GM21786 (cell line): ENCODE measurements around the gene CDH2.

Experiments
- ATAC-seq: cut with Tn5 transposase; IDR thresholded peaks from one replicate; pipeline ENCODE4 v1.9.1; 2021; ENCODE audit not compliant: unreplicated experiment

CDH2 gene

DNA sequence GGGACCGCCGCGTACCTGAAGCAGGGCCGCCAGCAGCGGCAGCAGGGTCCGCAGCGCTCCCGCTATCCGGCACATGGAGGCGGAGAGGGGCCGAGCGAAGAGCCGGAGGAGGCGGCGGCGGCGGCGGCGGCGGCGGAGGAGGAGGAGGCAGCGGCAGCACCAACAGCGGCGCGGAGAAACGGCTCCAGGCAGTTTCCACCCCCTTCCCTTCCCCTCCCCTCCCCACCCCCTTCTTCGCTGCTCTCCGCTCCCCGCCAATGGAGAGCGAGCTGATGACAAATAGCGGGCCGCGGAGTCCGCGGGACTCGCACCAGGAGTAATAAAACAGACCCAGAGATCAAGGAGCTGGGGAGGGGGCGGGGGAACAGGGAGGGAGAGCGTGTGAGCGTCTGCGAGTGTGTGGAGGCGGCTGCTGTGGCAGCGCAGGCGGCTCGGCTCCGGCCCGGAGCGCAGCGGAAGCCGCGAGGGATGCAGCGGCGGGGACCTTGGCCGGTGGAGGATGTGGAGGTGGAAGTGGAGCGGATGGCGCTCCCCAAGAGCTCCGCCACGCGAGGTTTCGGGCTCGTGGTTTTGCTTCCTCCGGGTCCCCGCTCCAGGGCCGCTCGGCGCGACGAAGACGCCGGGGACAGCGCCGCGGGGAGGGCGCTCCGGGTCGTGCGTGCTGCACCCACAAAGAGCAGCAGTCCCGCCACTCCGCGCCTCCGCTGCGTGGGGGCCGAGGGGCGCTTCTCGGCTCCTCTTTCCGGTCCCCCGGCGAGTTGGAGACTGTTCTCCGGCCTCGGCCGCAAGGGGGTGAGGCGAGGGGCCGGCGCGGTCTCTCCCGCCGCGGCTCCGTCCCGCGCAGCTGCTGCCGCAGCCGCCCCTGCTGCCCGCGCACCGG, at the start of gene CDH2:
CDH2 (minus strand) TSS at position 183 of the 880 bp plus-strand sequence; CDS start at position 75, 108 bp downstream.
- ATAC-seq, result no peak

DNA sequence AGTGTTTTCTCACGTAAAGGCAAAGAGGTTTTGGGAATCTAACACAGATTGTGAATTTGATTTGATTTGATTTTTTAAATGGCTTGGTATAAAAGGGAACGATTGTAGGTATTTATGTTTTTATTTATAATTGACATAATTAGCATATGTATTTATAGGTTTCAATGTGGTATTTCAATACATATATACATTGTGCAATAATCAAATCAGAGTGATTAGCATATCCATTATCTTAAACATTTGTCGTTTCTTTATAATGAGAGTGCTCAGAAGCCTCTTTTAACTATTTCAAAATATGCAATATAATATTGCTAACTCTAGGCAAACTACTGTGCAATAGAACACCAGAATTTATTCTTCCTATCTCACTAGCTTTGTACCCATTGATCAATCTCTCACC, 35.1 kb upstream of the CDH2 start:
- ATAC-seq, result no peak

DNA sequence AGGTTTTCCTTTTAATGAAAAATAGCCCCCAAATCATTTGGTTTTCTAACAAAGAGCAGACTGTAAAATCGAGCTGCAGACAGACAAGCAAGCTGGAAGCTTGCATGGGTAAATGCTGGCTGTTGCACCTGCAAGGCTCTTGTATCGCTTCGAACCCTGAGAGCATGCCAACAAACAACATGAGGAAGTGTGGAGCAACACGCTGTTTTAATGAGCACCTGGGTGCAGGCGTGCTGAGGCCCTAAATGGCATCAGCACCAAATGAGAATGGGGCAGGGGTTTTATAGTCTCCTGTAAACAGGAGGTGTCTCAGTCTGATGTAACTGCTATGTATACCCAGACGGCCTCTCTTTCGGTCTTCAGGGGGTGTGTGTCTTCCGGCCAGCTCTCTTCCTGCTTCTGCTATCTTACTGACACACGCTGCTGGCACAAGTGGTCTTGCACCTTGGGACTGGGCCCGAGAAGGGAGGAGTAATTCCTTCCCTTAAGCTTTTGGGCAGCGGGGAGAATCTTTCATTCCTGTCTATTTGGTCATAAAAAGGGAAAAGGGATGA, 31.9 kb upstream of the CDH2 start:
- ATAC-seq, result no peak

DNA sequence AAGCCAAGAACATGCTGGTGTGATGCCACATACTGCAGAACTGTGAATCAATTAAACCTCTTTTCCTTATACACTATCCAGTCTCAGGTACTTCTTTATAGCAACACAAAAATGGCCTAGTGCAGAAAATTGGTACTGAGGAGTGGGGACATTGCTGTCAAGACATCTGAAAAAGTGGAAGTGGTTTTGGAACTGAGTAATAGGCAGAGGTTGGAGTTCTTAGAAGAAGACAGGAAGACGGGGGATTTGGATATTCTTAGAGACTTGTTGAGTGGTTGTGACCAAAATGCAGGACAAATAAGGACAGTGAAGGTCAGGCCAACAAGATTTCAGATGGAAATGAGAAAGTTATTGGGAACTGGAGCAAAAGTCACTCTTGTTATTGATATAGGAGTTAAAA, 31.3 kb upstream of the CDH2 start:
- ATAC-seq, result no peak

DNA sequence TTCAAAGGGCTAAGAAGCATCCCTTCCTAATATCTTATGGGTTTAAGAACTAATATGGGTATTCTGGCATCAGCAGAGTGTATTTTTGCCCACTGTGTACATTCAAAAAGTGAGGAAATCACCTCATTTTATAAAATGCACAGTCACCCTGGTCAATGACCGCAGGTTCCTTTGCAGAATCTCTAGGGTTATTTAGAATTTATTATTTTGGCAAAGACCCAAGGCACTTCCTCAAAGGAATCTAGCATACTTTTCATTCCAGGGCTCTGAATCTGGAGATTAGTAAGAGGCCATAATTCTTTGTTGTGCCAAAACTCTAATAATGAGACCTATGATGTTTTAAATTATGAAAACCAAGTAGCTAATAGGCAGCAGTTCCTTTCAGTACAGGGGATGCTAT, 27.2 kb upstream of the CDH2 start:
- no peak for ATAC-seq

DNA sequence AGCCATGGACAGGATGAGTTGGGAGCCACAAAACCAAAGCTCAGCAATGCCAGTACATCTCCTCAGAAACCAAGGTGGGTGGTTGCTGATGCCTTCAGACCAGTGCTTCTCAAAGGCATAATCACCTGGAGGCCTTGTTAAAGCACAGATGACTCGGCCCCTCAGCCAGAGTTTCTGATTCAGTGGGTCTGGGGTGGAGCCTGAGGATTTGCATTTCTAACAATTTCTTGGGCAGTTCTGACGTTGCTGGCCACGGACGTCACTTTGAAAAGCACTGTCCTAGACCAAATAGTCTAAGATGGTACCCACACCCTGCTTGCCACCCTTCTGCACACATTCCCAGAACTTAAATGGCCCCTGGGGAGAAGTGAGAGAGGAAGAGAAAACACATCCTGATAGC, 24.1 kb upstream of the CDH2 start:
- ATAC-seq, result no peak

DNA sequence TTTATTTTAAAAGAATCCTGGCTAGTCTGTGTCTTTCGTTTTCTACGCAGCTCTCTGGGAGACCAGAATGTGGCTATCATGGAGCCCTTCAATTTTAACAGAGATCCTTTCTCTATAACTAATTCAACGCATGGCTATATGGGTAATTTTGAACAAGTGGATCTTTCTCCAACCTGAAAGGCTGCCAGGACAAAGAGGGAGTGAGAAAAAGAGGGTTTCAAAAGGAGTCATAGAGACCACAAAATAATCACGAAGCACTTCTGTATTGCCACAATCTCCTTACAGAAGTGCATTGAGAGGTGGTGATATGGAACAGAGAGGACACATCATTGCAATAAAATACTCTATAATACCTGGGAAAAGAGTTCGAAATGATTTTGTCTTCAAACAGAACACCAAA, 21.7 kb upstream of the CDH2 start:
- ATAC-seq, result no peak

DNA sequence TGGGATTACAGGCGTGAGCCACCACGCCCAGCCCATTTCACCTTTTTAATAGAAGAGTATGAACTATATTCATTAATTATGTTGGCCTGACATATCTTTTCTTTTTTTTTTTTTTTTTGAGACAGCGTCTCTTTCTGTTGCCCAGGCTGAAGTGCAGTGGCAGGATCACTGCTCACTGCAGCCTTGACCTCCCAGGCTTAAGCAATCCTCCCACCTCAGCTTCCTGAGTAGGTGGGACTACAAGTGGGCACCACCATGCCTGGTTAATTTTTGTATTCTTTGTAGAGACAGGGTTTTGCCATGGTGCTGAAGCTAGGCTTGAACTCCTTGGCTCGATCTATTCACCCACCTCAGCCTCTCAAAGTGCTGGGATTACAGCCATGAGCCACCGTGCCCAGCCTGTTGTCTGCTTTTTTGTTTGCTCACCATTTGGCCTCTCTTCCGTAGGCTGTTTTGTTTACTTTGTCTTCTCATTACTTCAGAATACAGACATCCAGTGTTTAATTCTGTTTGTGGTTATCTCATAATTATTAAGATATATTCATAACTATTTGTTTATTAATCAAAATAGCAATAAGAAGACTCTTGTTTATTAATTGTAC, 16.3 kb upstream of the CDH2 start:
- ATAC-seq, result no peak

DNA sequence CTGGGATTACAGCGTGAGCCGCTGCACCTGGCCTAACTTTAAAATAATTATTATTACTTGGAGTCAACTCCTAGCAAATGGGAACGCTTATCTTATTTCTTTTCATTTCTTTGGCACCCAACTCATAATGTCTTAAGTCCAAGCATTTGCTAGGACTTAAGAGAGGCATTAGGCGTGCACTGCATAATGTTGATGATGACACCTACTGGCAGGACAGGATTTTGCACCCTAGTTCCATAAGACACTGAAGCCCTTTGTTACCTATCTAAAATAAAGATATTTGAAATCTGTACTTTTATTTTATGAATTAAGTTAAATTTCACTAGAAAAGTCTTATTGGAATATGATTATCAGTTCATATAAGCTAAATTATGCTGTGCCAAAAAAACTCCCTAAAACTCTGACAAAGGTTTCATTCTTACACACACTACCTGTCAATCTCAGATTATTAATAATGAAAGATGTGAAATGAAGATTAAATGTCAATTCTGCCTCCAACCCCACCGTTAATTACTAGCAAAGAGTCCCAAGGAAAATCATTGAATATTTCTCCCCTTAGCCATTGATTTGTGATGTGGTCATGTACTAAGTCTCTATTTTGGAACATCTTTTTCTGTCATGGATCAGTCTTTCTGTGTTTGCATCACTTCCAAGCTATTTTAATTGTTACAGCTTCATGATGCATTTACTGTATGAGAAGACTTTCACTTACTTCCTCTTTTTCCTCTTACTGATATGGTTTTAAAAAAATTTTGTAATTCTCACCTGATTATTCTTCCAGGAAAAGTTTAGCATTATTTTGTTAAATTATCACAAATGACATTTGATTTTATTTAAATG, 12.7 kb upstream of the CDH2 start:
- ATAC-seq, result peak; percentile 58

DNA sequence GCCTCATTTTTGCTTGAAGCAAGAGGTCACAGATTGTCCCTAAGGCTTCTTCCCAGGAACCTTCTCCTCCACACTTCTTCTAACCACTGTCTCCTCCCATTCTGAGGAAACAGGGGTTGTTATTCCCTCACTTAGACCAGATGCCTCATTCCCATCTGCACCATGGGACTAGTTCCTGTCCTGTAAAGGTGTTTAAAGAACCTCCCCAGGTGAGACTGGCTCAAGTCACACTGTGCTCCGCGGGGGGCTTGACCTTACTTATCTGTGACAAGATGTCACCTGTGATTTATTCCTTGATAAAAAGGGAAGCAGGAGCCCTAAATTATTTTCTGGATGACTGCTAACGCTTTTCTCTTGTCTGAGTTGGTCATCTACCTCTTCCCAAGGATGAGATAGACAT, 8.2 kb upstream of the CDH2 start:
- no peak for ATAC-seq

DNA sequence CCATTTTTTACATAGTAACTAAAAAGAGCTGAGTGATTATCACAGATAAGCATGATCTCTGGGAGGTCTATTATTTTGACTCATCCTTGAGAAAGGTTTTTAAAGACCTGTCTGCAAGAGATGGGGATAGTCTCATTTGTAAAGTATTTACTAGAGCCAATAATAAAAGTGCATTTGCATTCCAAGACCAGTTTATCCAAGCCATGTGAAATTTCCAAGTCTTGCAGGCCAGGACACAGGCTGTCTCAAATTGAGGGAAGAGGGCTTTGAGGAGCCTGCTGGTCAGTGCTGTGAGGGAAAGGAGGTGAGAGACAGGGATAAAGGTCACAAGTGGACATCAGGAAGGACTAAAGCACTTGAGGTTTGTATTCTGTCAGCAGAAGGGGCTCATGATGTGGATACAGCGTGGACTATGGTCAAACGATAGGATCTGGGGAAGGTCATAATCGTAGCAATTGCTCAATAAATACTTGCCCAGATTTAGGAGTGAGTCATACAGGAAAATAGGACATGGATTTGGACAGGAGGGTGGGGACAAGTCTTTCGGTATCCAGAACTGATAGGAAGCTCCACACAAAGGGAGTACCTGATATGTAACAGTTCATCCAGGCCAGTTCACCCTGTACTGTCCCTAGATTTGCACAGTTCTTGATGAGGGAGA, 6.6 kb upstream of the CDH2 start:
- ATAC-seq, result no peak

DNA sequence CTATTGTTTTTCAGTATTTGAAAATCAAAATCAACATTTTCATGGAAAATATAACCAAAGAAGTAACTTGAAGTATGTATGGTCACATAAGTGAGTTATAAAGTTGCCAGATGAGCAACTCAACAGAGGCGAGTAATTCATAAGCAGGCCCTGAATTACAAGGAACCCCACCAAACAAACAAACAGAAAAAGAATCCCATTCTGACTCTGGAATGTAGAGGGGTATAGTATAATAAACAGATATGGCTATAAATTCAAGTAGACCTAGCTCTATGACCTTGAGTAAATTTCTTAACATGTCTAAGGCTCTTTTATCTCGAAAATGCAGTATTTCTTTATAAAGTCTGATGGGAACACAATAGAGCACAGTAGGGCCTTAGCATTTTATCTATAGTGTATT, 4.7 kb upstream of the CDH2 start:
- ATAC-seq, result no peak

DNA sequence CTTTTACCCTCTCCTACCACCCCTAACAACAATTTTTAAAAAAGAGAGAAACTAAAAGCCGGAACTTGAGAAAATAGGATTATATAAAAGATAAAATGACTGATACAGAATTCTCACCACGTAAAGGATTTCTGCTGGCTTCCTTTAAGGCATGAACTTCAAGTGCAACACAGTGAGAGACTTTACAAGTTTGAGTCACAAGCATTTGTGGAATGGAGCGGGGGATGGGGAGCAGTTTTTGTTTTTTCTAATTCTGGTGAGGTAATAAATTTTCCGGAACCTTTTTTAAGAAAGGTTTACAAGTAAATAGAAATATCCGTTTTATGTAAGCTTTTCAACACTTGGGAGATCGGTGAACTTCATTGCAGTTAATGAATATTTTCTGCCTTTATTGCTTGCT, 1.8 kb upstream of the CDH2 start:
- no peak for ATAC-seq

DNA sequence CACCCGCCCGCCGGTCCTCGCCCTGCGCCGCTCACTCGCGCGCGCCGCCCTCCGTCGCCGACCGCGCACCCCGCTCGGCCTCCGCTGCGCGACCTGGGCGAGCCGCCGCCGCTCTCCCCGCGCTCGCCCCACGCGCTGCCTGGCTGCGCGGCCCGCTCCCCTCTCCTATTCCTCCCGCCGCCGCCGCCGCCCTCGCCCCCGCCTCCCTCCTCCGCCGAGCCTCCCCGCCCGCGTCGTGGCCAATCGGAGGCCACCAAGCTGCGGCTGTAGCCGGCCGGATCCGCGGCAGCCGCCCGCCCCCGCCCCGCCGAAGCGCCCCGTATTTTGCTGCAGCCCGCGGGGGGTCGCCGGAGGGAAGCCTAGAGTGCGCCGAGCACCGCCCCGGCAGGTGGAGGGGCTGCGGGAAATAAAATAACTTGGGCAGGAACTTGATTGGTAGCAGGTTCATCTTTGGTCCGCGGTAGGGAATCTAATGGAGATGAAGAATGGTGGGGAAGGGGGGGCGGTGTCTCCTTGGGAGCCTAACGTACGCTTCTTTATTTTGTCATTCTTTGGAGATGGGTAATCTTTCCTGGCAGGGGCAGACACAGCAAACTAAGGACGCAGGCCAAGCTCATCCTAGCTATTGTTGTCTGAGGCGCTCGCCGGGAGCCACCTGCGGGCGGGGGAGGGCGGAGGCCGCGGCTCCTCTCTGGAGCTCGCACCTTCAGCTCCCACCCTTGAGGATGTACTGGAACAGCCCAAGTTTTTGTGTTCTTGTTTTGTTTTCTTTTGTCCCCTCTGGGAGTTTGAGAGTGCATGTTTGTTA, 1.1 kb upstream of the CDH2 start:
- no peak for ATAC-seq

DNA sequence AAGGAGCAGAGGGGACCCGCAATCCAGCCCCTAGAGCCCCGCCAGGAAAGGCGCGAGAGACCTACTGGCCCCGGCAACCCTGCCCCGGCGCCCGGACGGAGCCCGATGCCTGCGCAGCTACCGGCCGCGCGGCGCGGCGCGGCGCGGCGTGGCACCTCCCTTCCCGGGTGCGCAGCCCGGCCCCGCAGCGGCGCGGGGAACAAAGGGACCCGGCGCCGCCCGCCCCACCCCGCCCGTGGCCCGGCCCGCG, 307 bp downstream of the CDH2 start:
- ATAC-seq, result no peak

DNA sequence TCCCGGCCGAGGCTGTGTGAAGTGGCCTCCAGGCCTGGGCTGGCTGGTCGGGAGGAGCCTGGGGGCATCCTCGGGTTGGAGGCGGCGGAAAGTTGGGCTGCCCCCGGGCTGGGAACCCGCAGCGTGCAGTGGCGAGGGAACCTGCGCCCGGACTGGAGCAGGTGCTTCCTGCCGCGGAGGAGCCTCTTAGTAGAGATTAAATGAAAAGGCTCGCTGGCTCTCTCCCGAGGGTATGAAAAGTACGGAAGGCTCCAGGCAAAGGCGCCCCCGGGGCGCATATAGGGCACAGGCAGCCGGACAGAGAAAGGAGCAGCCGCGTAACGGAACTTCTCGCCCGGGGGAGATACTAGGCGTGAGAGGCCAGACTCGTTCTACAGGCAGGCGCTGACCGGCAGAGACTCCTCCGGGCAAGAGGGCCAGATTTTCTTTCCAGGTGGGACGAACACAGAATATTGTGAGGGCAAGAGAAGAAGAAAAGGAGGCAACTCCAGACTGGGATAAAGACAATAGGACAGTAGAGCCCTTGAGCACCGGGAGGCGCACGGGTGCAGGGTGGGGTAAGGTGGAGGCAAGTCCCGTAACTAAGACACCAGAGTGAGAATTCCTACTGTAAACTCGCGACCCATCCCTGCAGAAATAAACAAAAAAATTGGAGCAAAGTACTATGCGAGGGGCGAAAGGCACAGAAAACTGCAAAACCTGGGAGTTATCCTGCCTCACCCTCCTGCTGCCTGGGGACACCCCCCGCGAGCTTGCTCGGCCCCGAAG, 816 bp downstream of the CDH2 start:
- no peak for ATAC-seq

DNA sequence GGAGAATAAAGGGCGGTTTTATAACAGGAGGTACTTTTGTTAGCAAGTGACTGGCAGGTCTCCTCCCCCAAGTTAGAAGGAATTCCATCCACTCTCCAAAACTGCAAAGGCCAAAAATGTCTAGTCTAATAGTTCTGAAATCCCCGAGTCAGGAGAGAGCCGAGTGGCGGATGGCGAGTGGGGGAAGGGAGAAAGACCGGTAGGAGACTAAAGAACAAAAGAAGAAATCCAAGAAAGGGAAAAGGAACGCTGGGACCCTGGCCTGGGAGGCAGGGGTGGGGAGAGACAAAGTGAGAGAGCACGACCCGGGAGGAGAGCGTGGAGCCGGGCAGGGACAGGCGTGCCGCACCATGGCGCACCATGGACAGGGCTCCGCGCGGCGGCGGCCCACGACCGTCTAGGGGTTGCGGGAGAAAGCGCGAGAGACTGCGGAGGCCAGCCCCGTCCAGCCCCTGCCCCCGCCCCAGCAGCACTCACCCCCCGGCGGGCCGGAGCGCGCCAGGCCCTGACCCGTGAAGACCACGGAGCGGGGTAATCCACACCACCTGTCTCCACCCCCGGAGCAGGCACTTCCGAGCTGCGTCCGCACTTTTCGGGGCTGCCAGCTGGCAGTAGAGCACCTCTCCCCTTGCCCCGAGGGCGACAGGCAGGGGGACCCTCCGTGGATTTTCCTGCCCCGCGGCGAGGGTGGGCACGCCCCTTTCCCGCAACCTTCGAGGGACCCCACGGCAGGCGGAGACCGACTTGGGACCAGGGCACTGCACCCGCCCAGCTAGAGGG, 1.6 kb downstream of the CDH2 start:
- no peak for ATAC-seq

DNA sequence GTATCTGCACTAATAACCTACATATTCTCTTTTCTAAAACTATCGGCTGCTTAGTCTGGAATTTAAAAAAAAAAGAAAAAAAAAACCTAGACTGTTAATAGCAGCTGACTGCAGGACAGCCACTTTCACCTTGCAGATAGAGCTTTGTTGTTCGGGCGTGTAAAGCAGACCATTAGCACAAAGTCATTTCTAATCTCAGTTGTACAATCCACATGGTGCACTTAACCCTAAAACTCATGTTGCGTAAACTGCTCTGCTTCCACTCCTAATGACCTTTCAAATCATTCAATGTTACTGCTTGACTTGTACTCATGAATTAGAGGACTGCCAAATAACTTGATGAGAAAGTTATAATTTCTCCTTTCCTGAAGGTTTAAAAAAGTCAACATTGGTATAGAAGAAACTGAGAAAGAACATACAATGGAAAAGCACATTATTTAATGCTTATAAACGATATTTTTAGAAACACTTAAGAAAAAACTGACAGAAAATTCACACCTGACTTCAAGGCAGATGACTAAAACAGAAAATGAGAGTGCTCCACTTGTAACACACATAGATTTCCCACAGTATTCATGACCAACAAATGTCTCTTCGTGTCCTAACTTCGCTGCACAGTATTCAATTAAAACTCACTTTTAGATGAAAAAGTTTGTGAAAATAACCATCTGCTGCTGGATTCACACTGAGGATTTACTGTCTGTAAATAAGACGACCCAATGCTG, 2.6 kb downstream of the CDH2 start:
- no peak for ATAC-seq
